ENCODE data around the gene ABCC3. TPM values are rescaled to one million over a fixed set of nuclear protein-coding genes. Genes with fewer than 3 reads are reported as not detected.
"Not testable (repeated sequence)": the region's sequence is repeated elsewhere in the genome, so short reads cannot be mapped to it uniquely, and the experiment has no call there.

The ABCC3 gene
- total and polyA plus RNA-seq, 9 of the 15 experiments (the other 6 are each of a cell fraction or from before 2014, with no cell fraction given), result 0.03 to 1.6 (median 0.42) TPM; not detected in 5

DNA sequence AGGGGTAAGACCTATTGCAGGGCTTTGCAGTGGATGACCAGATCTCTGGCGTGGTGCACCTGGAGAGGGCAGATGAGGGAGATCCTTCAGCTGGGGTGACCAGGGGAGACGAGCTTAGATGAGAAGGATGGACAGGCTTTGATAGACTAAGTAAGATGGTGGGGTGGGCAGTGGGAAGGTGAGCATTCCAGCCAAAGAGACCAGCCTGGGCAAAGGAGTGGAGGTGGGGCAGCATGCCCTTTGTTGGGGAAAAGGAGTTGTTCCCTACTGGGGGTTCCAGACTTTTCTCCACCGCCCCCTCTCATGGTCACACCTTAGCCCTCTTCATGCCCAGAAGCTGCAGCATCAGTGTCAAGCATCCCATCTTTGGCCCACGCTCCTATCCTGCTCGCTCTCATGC is 45.4 kb downstream of the ABCC3 start (continued):
- TF ChIP-seq CREB5 (CRISPR knock-in tag; IDR thresholded peaks at IDR 0.05) (no peak), SRSF1 (IDR thresholded peaks at IDR 0.05; ENCODE audit: low read depth, low read length) (no peak), STAT5B (CRISPR knock-in tag; IDR thresholded peaks at IDR 0.05) (no peak)

DNA sequence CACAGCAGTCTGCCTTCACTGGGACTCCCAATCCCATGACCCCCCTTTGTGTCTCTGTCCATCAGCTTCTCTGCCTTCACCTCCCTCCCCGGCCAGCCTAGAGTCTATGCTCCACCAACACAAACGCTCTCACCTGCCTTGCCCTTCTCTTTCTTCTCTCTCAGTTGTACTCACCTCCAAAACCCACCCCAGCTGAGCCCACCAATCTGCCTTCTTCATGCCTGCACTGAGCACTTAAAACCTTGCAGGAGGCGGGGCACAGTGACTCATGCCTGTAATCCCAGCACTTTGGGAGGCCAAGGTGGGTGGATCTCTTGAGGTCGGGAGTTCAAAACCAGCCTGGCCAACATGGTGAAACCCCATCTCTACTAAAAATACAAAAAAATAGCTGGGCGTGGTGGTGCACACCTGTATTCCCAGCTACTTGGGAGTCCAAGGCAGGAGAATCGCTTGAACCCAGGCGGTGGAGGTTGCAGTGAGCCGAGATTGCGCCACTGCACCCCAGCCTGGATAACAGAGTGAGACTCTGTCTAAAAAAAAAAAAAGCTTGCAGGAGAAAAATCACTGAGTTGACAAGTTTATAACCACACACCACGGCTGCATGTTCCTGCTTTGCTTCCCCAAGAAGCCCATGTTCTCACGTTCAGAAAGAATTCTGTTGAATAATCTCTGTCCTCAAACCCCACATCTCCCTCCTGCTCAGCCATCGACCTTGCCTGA is 46.0 kb downstream of the ABCC3 start:
- H3K36me3 ChIP-seq (ENCODE audit: control insufficient read depth, insufficient read depth, low read length); in situ Hi-C loops (cut with MboI); ATAC-seq; H3K27ac ChIP-seq (ENCODE audit: extremely low read depth, low read depth, low read length); FAIRE-seq; DNase-seq (ENCODE audit: extremely low read depth in 1 of 4, low spot score in 3 of 4); H3K9me3 ChIP-seq (replicated peaks; ENCODE audit: control insufficient read depth, insufficient read depth, low read depth, low read length); H3K9ac ChIP-seq (ENCODE audit: insufficient read depth in 1 of 2, low read depth in 2 of 2, low read length in 2 of 2); H3K79me2 ChIP-seq (ENCODE audit: control insufficient read depth, insufficient read depth, low read length); H3K9me1 ChIP-seq (ENCODE audit: control insufficient read depth, insufficient read depth, low read length); BruUV-seq (replicated peaks); POLR2A ChIA-PET; H3K4me3 ChIP-seq; H4K20me1 ChIP-seq (replicated peaks; ENCODE audit: control insufficient read depth, insufficient read depth, low read length); TF ChIP-seq ATF3 (CRISPR knock-in tag; conservative IDR thresholded peaks at IDR 0.05): not testable (repeated sequence)
- H2AFZ ChIP-seq (ENCODE audit: low read depth, low read length), result peak overlapping the region; percentile 58
- peaks cover 5 to 38% of the 10 kb centered on the region in 2 experiments; a peak in 4 of 5 replicates for H3K27me3 ChIP-seq (ENCODE audit: control insufficient read depth in 2 of 2, insufficient read depth in 2 of 2, low read length in 2 of 2)
- CTCF ChIA-PET (ENCODE audit: low intra/inter-chr PET ratio), result interaction anchor here (0.7 to 1.7 kb wide), 7 partner anchors 48 to 319 kb away, joined by 4 to 9 read pairs (median 5); partner anchors contain the start of gene SPATA20
- H3K4me1 ChIP-seq (replicated peaks in 1 of 2; ENCODE audit: control insufficient read depth in 2 of 2, insufficient read depth in 2 of 2, low read length in 2 of 2), result peaks cover 4 to 16% of the 10 kb centered on the region in 2 experiments; a peak in 3 of 5 replicates
- TF ChIP-seq ZNF316 (IDR thresholded peaks at IDR 0.05) (peak; percentile 57), JUND (IDR thresholded peaks at IDR 0.05; ENCODE audit: borderline replicate concordance, low read depth, low read length) (0 out of 2 replicates have a peak, but pooled peaks have one; percentile 12), JUND (tag; IDR thresholded peaks at IDR 0.05; ENCODE audit: borderline replicate concordance, low read depth, low read length) (0 out of 3 replicates have a peak, but pooled peaks have one; percentile 6), ATF3 (IDR thresholded peaks at IDR 0.05) (peak; percentile 47), EGR1 (conservative IDR thresholded peaks at IDR 0.05) (peak; percentile 66; the same call in 1 of the 2 replicates), C11orf30 (IDR thresholded peaks at IDR 0.05; ENCODE audit: low read depth) (peak; percentile 62; the same call in 1 of the 2 replicates), CEBPB (tag; IDR thresholded peaks at IDR 0.05) (peak; percentile 62; the same call in 1 of the 2 replicates), MAFG (tag; conservative IDR thresholded peaks at IDR 0.05) (peak; percentile 41), DPF2 (IDR thresholded peaks at IDR 0.05) (0 out of 2 replicates have a peak, but pooled peaks have one; percentile 3)
- intact Hi-C loops (cut with micrococcal nuclease), result loop anchor here (1.0 to 5.0 kb wide), 4 partner anchors 48 to 198 kb away; no protein-coding TSS in a partner anchor
- 9% methylated on average over 7 of the region's 12 CpGs for WGBS (ENCODE audit: insufficient coverage, low coverage, missing lambda C conversion rate)
- peak overlapping the region; percentile 28 for H3K4me2 ChIP-seq (ENCODE audit: insufficient read depth, low read length)
